CD4-positive, alpha-beta T cell treated with Interleukin-2 at 100 ng/mL for 4 hours (primary cell): Measurements from ENCODE around the gene ZACN.
A peak's percentile ranks its signal among the peaks of the same experiment; 100 is the strongest.
"Not testable (repeated sequence)": the region's sequence is repeated elsewhere in the genome, so short reads cannot be mapped to it uniquely, and the experiment has no call there.

Source experiments
- DNase-seq: peaks from one replicate; pipeline ENCODE4 v3.0.0-alpha.2; 2020; ENCODE audit warnings: low spot score

ZACN gene

GRCh38 chr17:76078860-76079534 is at the start of gene ZACN:
TSS of gene ZACN (plus strand) at chr17:76079182. CDS start at chr17:76079265, 83 bp downstream.
- no peak for DNase-seq

DNA sequence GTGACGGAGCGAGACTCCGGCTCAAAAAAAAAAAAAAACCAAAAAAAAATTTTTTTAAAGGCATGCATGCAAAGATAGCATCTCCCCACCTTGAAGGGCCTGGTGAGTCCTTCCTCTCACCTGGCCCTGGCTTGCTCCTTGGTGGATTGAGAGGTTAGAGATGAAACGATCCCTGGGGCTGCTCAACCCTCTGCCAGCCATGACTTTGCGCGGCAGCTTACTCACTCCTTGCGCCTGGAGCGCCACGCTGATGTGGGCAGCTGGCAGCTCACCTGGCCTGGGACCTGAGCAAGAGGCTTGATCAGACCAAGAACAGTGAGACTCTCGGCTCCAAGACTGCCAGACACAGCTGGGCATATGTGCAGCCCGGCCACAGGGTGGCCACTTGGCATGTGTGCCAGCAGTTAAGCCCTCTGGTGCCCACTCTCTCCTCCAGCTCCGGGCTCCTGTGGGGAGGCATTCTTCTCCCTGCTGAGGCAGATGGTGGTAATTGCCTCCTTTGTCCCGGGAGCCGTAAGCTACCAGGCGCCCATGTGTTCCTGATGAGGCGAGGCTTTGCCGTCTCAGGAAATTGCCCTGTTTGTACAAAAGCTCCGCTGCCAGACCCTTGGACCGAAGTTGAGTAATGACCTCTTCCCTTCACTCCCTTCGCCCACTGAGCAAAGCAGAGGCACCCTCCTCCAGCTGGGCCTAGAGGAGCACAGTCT is 46.8 kb upstream of the ZACN start:
- DNase-seq: no peak

GRCh38 chr17:76032780-76033108 is 46.2 kb upstream of the ZACN start:
- DNase-seq: no peak

DNA sequence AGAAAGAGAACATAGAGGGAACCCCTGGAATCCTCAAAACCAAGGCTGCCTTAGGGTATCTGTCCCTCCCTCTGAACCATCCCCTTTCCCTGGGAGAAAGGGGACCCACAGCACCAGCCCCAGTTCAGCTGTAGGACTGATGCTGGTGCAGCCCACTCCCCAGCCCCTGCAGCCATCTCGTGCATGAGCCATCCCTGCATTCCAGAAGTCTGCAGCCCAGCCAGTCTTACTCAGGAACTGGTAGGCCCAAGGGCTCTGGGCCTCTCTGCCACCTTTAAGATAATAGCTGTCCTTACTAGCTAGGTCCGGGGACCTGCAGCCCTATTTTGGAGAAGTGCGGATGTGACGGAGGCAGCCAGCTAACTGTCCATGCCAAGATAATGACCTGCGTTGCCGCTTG is 45.8 kb upstream of the ZACN start:
- no peak for DNase-seq

GRCh38 chr17:76034428-76035350 is 44.3 kb upstream of the ZACN start:
- no peak for DNase-seq

GRCh38 chr17:76036497-76037261 is 42.3 kb upstream of the ZACN start:
- DNase-seq: no peak

DNA sequence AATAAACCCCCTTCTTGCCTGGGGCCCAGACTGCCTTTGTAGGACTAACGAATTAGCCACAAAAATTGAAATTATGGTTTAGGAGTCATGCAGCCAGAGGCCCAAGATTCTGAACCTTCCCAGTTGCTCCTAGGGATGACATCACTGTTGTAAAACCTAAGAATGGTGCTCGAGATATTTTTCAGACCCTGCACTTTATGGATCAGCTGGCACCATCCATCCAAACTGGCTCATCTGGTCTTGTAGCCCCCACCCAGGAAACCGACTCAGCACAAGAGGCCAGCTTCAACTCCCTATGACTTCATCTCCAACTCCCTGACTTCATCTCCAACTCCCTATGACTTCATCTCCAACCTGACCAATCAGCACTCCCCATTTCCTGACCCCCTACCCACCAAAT is 40.9 kb upstream of the ZACN start:
- DNase-seq: no peak

DNA sequence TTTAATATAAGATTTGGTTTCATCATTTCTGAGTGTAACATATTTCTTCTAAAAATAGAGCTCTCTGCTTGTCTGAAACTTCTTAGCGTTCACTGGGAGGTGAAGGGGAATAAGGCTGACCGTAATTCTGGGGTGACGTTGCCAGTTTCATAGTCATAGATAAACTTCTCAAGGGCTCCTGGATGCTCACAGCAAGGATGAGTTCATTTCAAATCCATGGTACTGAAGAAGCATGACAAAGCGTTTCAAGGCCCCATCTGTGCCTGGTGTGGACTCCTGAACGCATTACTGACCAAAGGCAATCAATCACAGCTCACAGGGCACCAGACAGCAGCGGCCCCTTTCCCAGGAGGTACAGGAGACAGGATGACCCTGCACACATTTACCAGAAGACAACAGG is 39.9 kb upstream of the ZACN start:
- no peak for DNase-seq

DNA sequence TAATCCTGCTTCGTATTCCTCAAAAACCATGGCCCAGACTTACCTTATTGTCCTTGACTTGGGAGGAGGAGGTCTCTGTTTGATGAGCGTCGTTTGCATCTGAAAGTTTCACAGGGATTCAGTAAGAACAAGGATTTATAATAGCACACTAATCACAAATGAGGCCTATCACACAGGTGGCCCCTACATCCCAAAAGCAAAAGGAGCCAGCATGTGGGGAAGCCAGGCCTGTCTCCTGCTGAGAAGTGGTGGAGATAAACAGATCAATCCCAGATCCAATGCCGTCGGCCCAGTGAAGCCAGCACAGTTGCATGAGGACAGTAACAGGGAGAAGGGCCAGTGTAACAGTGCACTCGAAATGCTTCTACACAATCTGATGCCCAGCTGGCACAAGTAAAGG is 38.6 kb upstream of the ZACN start:
- DNase-seq: no peak

DNA sequence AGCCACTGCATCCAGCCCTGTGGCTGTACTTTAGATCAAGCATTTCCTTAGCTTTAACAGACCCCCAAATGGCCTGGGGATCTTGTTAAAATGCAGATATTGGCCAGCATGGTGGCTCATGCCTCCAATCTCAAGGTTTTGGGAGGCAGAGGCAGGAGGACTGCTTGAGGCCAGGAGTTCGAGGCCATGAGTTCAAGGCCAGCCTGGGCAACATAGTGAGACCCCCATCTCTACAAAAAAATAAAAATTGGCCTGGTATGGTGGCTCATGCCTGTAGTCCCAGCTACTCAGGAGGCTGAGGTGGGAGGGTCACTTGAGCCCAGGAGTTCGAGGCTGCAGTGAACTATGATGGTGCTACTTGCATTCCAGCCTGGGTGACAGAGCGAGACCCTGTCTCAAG is 36.1 kb upstream of the ZACN start:
- DNase-seq: not testable (repeated sequence)

- not testable (repeated sequence) for DNase-seq
Observed at GRCh38 chr17:76044475-76045007, 34.4 kb upstream of the ZACN start.

DNA sequence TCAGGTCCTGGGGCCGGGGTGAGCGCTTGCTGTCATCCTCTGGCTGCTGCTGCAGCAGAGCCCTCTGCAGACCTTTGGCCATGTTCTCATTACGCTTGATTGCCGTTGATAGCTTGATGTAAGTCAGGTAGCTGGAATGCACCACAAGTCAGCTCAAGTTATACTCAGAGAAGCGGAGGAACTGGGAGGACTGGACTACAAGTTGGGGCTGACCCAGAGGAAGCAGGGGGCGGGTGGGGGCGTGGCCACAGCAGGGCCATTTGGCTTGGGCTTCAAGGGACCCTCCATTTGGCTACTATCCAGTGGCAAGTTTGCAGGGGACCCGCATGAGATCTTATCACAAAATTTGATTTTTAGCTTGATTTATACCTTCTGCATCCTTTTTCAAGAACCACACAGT is 32.9 kb upstream of the ZACN start:
- DNase-seq: no peak

DNA sequence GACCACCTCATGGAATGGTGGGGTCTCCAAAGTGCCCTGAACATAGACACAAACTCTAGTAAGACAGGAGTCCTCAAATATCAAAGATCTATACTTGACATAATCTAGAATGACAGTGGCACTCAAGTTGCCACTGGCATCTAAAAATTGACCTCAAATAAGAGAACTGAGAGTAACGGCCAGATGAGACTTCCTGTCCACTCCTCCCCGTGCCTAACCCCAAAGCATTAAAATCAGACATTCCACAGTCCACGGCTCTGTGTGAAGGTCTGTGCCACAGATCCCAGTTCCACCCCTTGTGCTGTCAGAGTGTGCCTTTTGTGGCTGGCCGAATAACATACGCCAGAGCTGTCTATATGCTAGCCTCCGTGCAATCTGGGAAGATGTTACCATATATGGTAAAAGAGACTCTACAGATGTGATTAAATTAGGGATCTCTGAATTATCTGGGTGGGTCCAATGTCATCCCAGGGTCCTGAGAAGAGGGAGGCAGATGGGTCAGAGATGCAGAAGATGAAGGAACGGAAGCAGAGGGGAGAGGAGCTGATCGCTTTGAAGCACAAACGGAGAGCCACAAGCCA is 30.9 kb upstream of the ZACN start:
- no peak for DNase-seq

GRCh38 chr17:76048711-76049110 is 30.3 kb upstream of the ZACN start:
- DNase-seq: peak; percentile 32

GRCh38 chr17:76049239-76049638 is 29.7 kb upstream of the ZACN start:
- no peak for DNase-seq

- DNase-seq: no peak
Observed at GRCh38 chr17:76049836-76050537, 29.0 kb upstream of the ZACN start.

DNA sequence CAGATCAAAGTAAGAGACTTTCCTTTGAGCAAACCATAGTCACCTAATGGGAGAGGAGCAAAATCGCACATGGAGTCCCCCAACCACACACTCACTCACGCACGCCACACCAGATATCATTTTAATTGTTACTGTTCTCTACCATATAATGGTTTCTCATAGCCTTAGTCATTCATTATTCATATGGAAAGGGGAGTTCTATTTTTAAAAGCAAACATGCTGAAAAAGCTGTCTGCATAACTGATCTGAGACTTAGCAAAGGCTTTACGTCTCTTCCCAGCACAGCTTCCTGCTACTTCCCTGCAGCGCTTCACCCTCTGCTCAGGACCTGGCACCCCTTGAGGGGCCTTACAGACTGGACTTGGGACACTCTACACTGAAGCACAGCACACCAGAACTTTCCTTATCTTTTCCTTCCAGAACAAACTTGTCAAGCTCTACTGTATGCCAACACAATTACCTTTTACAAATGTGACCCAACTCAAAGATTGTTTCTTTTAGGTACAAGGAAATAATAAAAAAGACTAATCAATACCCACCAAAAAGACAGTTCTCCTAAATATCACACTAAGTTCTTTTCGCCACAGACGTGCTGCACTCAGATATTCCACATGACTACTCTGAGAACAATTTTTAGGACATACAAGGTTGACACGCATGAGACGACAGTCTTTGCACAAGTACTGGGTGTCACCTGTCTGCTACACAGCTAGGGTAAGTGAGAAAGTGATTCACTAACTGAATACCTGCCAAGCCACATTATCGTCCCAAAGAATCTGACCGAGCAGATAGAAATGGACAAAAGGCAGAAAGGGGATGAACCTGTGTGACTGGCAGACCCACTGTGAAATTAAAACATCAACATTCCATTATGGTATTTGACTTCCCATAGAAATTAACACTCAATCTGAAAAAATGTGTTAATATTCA is 28.2 kb upstream of the ZACN start:
- no peak for DNase-seq

- DNase-seq: no peak
Observed at GRCh38 chr17:76051561-76051960, 27.4 kb upstream of the ZACN start.

DNA sequence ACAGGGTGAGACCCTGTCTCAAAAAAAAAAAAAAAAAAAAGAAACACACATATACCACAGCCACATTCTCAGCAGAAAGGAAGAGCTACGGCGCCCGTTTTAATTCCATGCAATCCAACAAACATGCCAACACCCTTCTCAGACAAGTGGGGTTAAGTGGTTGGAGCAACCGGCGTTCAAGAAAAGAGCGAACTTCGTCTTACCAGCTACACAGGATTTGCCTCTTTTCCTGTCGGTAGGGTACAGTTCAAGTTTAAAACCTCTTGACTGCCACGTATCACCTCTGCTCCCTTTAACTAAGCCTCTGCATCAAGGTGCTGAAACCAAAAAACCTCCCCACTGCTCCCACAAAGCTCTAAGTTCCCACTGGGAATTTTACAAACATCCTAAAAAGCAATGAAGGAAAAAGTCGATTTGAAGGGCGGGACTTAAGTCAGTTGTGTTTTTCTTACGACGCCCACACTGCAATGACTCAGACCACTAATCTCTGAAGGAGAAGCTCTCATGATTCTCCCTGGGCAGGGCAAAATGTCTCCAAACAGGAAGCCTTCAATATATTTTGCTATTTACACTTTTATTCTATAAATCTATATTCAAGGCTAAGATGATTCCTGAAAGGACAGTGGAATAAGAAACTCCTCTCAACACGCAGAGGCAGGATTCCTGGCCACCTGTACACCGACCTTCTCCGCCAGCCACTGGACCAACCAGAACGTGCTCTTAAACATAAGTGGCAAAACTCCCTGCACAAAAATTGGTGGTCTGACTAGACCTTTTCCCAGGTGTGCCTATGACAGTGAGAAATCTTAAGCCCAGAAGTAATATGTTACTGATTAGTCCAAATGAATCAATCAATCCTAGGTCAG is 25.5 kb upstream of the ZACN start:
- DNase-seq: no peak
